Prostate gland (tissue), 2 donors: ENCODE results near the gene ZNF814.

Source experiments
- CTCF ChIP-seq, 4 experiments: fragments of 200-600 bp in 2 of 4; fragments of 450-650 bp in 2 of 4; sonication (generic) in 2 of 4; IDR thresholded peaks; 1 replicate in 3 of 4; 2 replicates in 1 of 4; pipeline ENCODE4 v1.5.1; 2016 to 2019; ENCODE audit warnings: antibody characterized with exemption in 4 of 4, mild to moderate bottlenecking in 2 of 4, moderate library complexity in 2 of 4
- POLR2A ChIP-seq: fragments of 450-650 bp; IDR thresholded peaks from one replicate; pipeline ENCODE4 v1.6.1; 2016; ENCODE audit warnings: antibody characterized with exemption, mild to moderate bottlenecking

DNA sequence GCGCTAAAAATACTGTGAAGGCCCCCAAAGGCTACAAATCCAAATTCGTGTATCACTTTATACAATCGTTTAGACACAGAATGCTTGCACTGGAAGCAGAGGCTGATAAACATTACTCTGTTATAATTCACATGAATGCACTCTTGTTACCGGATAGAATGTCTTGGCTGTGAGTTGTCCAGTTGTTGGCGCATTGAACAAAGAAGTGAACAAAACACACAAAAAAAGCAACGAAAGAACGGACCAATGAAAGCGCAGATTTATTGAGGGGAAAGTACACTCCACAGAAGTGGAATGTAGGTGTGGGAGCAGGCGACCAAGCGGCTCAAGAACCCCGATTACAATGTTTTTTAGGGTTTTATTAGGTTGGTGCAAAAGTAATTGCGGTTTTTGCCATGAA is 46.9 kb upstream of the ZNF814 start:
- no peak for TF ChIP-seq POLR2A
- no peak for TF ChIP-seq CTCF (IDR thresholded peaks at IDR 0.05)
